GM18951 (cell line): ENCODE results near the gene TTC39C.

Experiments
- POLR2A ChIP-seq: IDR thresholded peaks from 4 replicates; pipeline ENCODE4 v1.6.1; 2011; ENCODE audit warnings: mild to moderate bottlenecking; ENCODE audit not compliant: insufficient read length, insufficient read depth; ENCODE audit errors: extremely low read depth
- in situ Hi-C: fragments of 300-500 bp; cut with MboI; formaldehyde crosslinking; loops from one replicate; pipeline ENCODE4 v1.12.0; 2022; ENCODE audit warnings: low sequenced_read_pairs, mixed read lengths, inconsistent platforms; ENCODE audit not compliant: unreplicated experiment

The TTC39C gene

GRCh38 chr18:24002479-24002878 is 12.1 kb upstream of the TTC39C start:
- in situ Hi-C loops = no loop called here
- TF ChIP-seq POLR2A = no peak

DNA sequence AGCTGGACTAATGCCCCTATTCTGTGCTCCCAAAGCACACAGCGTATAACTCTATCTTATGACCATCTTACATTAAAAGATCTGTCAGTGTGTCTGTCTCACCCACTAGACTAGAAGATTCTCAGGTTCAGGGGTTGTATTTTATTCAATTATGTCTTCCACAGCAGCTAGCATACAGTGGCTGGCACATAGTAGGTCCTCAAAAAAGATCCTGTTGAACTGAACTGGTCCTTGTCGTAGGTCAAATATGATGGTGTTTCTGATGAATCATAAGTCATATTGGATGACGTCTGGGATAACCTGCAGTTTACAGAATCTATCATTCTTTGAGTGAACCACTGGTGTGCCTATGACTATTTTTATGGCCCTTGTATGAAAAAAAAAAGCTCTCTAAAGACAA is 11.3 kb upstream of the TTC39C start:
- in situ Hi-C loops = no loop called here
- TF ChIP-seq POLR2A = no peak

DNA sequence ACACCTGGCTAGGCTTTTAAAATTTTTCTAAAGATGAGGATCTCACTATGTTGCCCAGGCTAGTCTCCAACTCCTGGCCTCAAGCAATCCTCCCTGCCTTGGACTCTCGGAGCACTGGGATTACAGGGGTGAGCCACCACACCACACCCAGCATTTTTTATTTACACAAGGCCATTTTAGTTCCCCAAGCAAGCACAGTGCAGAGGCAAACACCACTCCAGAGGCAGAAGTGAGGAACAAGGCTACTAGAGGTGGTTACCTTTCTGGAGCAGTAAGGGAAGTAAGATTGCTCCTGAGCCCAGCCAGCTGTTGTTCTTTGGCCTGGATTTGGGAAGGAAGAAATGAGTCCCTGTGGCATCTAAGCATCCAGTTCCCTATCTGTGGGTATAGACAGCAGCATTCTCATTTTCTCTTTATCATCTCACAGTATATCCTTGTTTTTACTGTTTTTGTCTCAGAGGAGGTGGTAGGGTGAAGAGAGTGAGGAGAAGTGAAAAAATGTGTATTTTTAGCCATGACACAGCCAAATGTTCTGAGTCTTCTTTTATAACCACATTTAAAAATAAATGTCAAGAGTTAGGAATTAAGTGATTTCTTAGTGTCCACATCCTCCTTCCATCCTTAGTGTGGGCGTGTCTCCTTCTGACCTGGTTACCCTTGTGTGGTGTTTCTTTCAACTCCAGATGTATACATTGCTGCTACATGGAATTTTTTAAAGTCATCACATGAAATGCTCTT is 10.5 kb upstream of the TTC39C start:
- in situ Hi-C loops = no loop called here
- TF ChIP-seq POLR2A = no peak

DNA sequence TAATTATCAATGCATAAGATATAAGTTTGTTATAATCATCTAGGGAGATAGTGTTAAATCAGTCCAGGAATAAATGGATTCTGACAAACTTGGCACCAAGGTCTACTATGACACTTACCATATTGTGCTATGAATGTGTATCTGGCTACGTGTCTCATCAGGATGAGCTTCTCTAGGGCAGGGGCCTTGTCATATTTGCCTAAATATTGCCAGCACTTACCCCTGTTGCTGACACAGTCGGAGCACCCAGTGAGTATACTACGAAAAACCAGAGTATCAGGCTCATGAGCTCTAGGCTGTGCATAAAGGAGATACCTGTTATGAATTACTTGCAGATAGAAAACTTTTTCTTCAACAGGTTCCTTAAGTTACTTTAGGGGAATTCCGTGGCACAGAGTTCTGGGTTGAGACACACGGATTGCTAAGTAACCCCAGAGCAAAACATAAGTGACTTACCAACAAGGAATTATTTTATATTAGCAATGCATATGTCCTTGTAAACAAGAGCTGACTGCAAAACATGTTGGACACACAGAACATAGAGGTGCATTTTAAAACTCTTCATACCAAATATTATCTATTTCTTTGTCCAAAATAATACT is 7.7 kb upstream of the TTC39C start:
- in situ Hi-C loops = no loop called here
- no peak for TF ChIP-seq POLR2A

GRCh38 chr18:24009246-24009645 is 5.3 kb upstream of the TTC39C start:
- no peak for TF ChIP-seq POLR2A
- in situ Hi-C loops = no loop called here

GRCh38 chr18:24009651-24010333 is 4.8 kb upstream of the TTC39C start:
- TF ChIP-seq POLR2A = no peak
- in situ Hi-C loops = no loop called here

DNA sequence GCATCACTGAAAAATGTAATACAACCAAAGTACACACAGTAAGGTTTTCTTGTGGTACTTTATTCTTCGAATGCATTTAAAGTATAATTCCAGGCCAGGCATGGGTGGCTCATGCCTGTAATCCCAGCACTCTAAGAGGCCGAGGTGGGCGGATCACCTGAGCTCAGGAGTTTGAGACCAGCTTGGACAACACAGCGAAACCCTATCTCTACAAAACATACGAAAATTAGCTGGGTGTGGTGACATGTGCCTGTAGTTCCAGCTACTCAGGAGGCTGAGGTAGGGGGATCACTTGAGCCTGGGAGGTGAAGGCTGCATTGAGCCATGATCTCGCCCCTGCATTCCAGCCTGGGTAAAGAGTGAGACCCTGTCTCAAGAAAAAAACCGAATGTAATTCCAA is 3.9 kb upstream of the TTC39C start:
- TF ChIP-seq POLR2A = no peak
- in situ Hi-C loops = no loop called here

GRCh38 chr18:24011123-24011917 is 3.2 kb upstream of the TTC39C start:
- TF ChIP-seq POLR2A = no peak
- in situ Hi-C loops = no loop called here

DNA sequence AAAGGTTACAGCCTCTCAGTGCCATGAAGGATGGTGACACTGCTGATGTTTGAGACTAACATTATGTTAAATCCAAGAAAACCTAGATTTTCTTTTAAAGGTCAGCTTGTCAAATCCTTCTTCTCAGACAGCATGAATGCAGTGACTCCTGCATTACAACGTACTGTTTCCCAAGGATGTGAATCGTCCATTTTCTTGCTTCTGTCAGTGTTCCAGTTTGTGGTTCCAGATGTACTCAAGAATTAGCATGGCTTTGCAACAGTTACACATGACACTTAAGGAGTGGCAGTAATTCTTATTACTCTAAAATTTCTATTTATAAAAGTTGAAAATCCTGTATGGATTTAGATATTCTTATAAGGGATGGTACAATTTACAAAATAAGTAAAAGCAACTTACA is 1.5 kb upstream of the TTC39C start:
- no peak for TF ChIP-seq POLR2A
- in situ Hi-C loops = no loop called here

- TF ChIP-seq POLR2A = no peak
- in situ Hi-C loops = no loop called here
These were observed 558 bp downstream of the TTC39C start for GRCh38 chr18:24014986-24015638.

DNA sequence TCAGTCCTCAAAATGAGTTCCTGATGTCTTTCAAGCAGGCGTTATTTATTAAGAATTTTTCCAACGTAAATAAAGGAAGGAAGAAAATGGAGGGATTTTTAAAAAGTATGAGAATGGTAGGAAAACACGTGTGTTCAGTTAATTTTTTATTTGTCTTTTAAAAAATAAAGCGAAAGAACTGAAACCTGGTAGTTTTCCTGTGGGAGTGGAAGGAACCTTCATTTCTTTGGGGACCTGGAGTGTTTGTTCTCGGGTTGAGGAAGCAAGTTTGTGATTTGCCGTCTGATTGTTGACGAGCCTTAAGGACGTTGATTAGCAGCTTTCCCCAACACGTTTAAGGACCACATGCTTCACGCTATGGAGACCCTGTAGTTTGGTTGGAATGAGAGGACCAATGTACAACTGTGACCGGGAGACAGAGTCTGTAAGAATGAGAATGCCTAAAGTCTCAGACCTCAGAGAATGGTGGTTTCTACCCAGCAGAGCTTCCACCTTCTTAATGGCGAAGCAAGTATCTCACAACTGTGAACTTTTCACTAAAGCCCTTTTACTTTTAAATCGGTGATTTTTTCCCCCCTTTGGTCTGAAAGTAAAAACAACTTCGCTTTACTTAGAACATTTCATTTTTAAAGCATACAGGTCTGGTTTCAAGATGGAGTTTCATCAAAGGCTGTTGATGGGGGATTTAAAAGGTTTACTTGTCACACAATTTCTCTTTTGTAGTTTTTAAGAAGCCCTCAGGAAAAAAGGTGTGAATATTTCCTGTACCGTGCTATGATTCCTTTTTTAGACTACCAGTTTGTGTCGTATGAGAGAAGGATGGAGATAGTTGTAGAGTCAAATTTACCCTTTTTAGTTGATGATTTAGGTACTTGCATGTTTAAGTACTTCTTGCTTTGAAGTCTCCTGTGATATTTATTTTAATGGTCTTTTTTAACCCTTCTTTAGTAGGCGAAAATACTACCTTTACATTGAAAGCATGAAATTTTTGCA is 1.4 kb downstream of the TTC39C start:
- in situ Hi-C loops = no loop called here
- TF ChIP-seq POLR2A = no peak

- TF ChIP-seq POLR2A = no peak
These were observed 2.1 kb downstream of the TTC39C start for GRCh38 chr18:24016643-24017042.

More at GRCh38 chr18:24016643-24017042, 2.1 kb downstream of the TTC39C start:
- in situ Hi-C loops = no loop called here
